ENCODE measurements around the gene LDLRAD4.

The LDLRAD4 gene

DNA sequence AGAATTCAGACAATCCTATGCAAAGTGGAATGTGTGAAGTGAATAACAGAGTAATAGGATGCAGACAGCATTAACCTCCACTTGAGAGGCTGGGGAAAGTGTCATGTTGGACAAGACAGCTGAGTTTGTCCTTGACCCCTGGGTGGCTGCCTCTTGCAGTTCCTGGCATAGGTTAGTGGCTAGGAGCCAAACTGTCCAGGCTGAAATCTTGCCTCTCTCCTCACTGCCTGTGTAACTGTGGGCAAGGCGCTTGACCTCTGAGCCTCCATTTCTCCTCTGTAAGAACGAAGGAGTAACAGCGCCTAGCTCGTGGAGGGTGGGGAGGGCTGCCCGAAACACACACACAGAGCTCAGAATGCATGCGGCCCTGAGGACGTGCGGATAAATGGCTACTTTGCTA is 34.8 kb upstream of the LDLRAD4 start:
- Histone ChIP-seq H3K9me3 (ENCODE audit: control insufficient read depth, low read length) (peaks cover 3% of the 10 kb centered on the region), H3K4me3 (ENCODE audit: low read length) (no peak overlapping the region), H3K36me3 (ENCODE audit: control insufficient read depth, insufficient read depth, low read length, severe bottlenecking) (no peaks in the 10 kb centered on the region), H3K9ac (ENCODE audit: low read length) (no peak overlapping the region), H3K27me3 (replicated peaks; ENCODE audit: control insufficient read depth, insufficient read depth, low read length) (peaks cover 44% of the 10 kb centered on the region), H3K4me1 (ENCODE audit: control insufficient read depth, insufficient read depth, low read length) (no peaks in the 10 kb centered on the region)
- no peak for DNase-seq (ENCODE audit: low read depth)

DNA sequence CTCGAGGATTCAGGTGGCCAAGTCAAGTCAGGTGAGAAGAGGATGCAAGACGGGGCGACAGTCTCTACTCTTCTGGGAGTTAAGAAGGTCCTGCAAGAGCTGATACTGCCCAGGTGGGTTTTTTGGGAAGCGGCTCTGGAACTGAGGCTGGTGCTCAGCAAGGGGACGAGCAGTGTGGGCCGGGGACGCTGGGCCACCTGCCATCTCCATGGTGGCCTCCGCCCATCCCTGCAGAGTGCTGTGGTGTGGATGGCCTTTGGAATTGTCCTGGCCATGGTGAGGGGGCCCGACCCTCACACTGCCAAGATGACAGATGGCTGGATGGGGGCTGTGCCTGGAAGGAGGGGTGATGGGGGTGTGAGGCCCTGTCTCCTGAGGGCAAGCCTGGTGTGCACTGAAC is 34.2 kb upstream of the LDLRAD4 start:
- Histone ChIP-seq H3K36me3 (ENCODE audit: control insufficient read depth, insufficient read depth, low read length, severe bottlenecking) (no peaks in the 10 kb centered on the region), H3K4me1 (ENCODE audit: control insufficient read depth, insufficient read depth, low read length) (no peaks in the 10 kb centered on the region), H3K9ac (ENCODE audit: low read length) (no peak overlapping the region), H3K27me3 (replicated peaks; ENCODE audit: control insufficient read depth, insufficient read depth, low read length) (peaks cover 41% of the 10 kb centered on the region), H3K4me3 (ENCODE audit: low read length) (no peak overlapping the region), H3K9me3 (ENCODE audit: control insufficient read depth, low read length) (peaks cover 3% of the 10 kb centered on the region)
- DNase-seq (ENCODE audit: low read depth), result no peak

DNA sequence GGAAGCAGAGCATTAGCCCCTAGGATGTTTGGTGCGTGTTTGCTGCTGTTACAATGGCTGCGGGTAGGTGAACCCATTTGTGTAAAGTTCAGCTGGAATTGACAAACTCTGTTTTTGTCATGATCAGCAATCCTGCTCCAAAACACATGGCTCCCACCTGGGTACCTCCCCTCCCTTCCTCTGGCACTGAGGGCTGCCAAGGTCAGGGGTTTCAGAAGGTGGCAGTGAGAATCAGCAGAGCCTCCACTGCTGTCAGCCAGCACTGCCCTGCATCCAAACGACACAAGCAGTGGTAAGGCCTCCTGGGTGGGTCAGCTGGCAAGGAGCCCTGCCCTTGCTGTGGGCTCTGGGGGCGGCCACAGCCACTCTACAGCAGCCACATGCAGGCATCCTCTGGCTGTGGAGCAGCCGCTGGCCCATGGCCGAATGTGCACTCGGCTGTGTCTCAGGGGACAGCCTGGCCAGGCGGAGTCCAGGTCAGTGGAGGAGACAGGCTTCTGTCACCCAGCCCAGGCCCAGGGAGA is 32.8 kb upstream of the LDLRAD4 start:
- H3K9ac ChIP-seq (ENCODE audit: low read length), result no peak overlapping the region
- peaks cover 2% of the 10 kb centered on the region for H3K9me3 ChIP-seq (ENCODE audit: control insufficient read depth, low read length)
- no peaks in the 10 kb centered on the region for H3K36me3 ChIP-seq (ENCODE audit: control insufficient read depth, insufficient read depth, low read length, severe bottlenecking)
- H3K4me3 ChIP-seq (ENCODE audit: low read length), result no peak overlapping the region
- no peak for DNase-seq (ENCODE audit: low read depth)
- H3K27me3 ChIP-seq (replicated peaks; ENCODE audit: control insufficient read depth, insufficient read depth, low read length), result peaks cover 34% of the 10 kb centered on the region
- H3K4me1 ChIP-seq (ENCODE audit: control insufficient read depth, insufficient read depth, low read length), result no peaks in the 10 kb centered on the region

DNA sequence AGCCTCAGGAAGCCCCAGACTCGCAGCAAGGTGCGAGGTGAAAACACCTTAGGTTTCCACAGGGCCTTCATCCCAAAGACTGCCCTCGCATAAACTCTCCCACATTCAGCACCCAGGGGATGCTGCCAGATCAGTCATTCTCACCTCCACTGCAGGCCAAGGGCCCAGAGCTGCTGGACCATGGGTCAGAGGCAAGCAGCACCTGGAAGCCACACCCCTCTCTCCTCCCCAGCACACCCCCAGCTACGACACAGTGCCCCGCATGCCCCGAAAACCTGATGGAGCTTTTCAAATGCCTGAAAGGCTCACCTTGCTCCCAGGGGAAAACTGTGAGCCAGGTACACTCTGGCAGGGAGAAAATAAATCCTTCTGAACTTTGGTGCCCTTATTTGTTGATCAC is 31.9 kb upstream of the LDLRAD4 start:
- no peak overlapping the region for H3K9ac ChIP-seq (ENCODE audit: low read length)
- H3K4me3 ChIP-seq (ENCODE audit: low read length), result no peak overlapping the region
- H3K27me3 ChIP-seq (replicated peaks; ENCODE audit: control insufficient read depth, insufficient read depth, low read length), result peaks cover 31% of the 10 kb centered on the region

DNA sequence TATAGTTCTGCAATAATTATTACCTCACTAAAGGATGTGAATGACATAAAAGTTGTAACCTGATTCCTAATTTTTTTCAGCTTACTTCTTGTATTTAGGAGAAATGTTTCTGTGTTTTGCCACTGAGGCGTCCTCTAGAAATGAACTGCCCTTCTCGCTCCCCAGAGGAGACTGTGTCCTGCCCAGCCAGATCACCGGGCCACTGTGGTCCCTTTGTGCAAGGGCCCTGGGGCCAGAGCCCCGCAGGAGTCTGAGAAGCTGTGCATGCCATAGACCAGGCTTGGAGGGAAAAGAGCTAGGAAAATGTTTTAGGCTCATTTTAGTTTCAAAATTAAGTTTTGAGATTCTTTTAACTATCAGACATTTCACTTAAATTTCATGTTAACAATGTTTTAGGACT is 31.1 kb upstream of the LDLRAD4 start:
- no peaks in the 10 kb centered on the region for H3K9me3 ChIP-seq (ENCODE audit: control insufficient read depth, low read length)
- H3K4me1 ChIP-seq (ENCODE audit: control insufficient read depth, insufficient read depth, low read length), result no peaks in the 10 kb centered on the region
- H3K36me3 ChIP-seq (ENCODE audit: control insufficient read depth, insufficient read depth, low read length, severe bottlenecking), result no peaks in the 10 kb centered on the region
- no peak overlapping the region for H3K4me3 ChIP-seq (ENCODE audit: low read length)
- no peak overlapping the region for H3K9ac ChIP-seq (ENCODE audit: low read length)
- H3K27me3 ChIP-seq (replicated peaks; ENCODE audit: control insufficient read depth, insufficient read depth, low read length), result peaks cover 24% of the 10 kb centered on the region
- no peak for DNase-seq (ENCODE audit: low read depth)

More for the DNA sequence above, 31.9 kb upstream of the LDLRAD4 start:
- no peaks in the 10 kb centered on the region for H3K4me1 ChIP-seq (ENCODE audit: control insufficient read depth, insufficient read depth, low read length)
- DNase-seq (ENCODE audit: low read depth), result no peak
- no peaks in the 10 kb centered on the region for H3K36me3 ChIP-seq (ENCODE audit: control insufficient read depth, insufficient read depth, low read length, severe bottlenecking)
- no peaks in the 10 kb centered on the region for H3K9me3 ChIP-seq (ENCODE audit: control insufficient read depth, low read length)

DNA sequence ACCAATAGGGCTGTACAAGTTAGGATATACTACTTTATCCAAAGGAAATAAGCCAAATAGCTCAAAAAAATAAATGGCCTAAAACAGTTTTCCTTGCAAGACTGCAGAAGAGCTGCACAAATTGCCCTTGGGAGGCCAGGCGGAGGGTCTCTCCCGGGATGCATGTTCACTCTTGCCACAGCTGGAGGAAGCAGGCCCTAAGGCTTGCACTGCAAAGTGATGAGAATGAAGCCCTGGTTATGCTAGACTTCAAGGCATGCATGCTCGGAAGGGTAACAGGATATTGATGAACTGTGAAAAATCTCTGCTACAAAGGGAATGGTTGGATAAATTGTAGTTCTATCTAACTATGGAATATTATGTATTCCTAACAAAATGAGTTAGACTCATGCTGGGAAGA is 27.5 kb upstream of the LDLRAD4 start:
- H3K9ac ChIP-seq (ENCODE audit: low read length), result no peak overlapping the region
- H3K4me1 ChIP-seq (ENCODE audit: control insufficient read depth, insufficient read depth, low read length), result no peaks in the 10 kb centered on the region
- no peak for DNase-seq (ENCODE audit: low read depth)
- H3K27me3 ChIP-seq (replicated peaks; ENCODE audit: control insufficient read depth, insufficient read depth, low read length), result peaks cover 14% of the 10 kb centered on the region
- H3K36me3 ChIP-seq (ENCODE audit: control insufficient read depth, insufficient read depth, low read length, severe bottlenecking), result no peaks in the 10 kb centered on the region
- H3K4me3 ChIP-seq (ENCODE audit: low read length), result no peak overlapping the region
- no peaks in the 10 kb centered on the region for H3K9me3 ChIP-seq (ENCODE audit: control insufficient read depth, low read length)

DNA sequence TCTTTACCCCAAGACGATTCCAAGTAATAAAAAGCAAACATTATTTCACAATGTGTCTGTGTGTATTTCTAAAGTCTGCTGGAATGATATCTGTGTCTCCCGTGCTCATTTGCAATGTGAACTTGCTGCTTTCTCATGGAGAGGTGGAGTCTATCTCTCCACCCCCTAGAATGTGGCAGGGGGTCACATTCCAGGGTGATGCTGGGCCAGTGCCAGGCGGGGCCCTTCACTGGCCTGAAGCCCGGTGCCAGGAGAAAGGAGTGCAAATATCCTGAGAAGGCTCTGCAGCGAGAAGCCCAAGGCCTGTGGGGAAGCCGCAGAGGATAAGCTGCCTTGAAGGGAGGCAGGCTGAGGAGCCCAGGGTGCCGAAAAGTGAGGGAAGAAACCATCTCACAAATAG is 26.8 kb upstream of the LDLRAD4 start:
- Histone ChIP-seq H3K27me3 (replicated peaks; ENCODE audit: control insufficient read depth, insufficient read depth, low read length) (peaks cover 14% of the 10 kb centered on the region), H3K36me3 (ENCODE audit: control insufficient read depth, insufficient read depth, low read length, severe bottlenecking) (no peaks in the 10 kb centered on the region), H3K4me1 (ENCODE audit: control insufficient read depth, insufficient read depth, low read length) (no peaks in the 10 kb centered on the region), H3K4me3 (ENCODE audit: low read length) (no peak overlapping the region), H3K9ac (ENCODE audit: low read length) (no peak overlapping the region), H3K9me3 (ENCODE audit: control insufficient read depth, low read length) (no peaks in the 10 kb centered on the region)
- DNase-seq (ENCODE audit: low read depth), result peak; percentile 5

DNA sequence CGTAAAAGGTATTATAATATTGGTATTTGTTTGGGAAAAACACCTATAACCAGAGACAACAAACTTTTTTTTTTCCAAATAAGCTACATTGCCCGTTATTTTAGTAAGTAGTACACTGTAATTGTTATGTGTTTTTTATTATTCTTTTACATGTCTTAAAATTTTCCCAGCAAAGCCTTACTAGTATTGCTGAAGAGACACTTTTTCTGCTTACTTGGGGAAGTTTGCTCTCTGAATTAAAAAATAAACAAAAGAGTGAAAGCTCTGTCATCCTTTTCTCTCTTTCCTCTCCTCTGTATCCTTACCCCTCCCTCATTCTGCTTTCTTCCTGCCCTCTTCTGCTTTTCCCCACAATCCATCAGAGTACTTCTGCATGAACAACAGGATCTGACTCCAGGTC is 25.6 kb upstream of the LDLRAD4 start:
- H3K9ac ChIP-seq (ENCODE audit: low read length), result no peak overlapping the region
- peaks cover 4% of the 10 kb centered on the region for H3K9me3 ChIP-seq (ENCODE audit: control insufficient read depth, low read length)
- H3K36me3 ChIP-seq (ENCODE audit: control insufficient read depth, insufficient read depth, low read length, severe bottlenecking), result no peaks in the 10 kb centered on the region
- peaks cover 12% of the 10 kb centered on the region for H3K27me3 ChIP-seq (replicated peaks; ENCODE audit: control insufficient read depth, insufficient read depth, low read length)
- DNase-seq (ENCODE audit: low read depth), result no peak
- no peaks in the 10 kb centered on the region for H3K4me1 ChIP-seq (ENCODE audit: control insufficient read depth, insufficient read depth, low read length)
- no peak overlapping the region for H3K4me3 ChIP-seq (ENCODE audit: low read length)

DNA sequence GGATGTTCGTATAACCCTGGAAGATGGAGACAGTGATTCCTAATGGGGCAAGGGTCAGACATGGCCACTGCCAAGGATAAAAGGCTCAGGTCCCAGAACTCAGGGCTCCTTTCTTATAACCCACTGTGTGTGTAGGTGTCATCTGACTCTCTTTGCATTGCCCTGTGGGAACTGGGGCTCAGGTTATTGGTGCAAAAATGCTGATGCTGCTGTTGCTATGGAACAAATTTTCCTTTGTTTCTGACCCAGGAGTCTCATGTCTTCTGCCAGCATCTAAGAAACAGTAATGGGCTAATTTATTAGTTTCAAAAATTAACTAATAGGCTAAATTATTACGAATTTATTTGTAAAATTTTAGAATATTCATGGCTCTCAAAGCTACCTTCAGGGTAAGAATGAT is 24.3 kb upstream of the LDLRAD4 start:
- Histone ChIP-seq H3K36me3 (ENCODE audit: control insufficient read depth, insufficient read depth, low read length, severe bottlenecking) (no peaks in the 10 kb centered on the region), H3K9me3 (ENCODE audit: control insufficient read depth, low read length) (peaks cover 11% of the 10 kb centered on the region), H3K4me3 (ENCODE audit: low read length) (no peak overlapping the region), H3K27me3 (replicated peaks; ENCODE audit: control insufficient read depth, insufficient read depth, low read length) (peaks cover 10% of the 10 kb centered on the region), H3K4me1 (ENCODE audit: control insufficient read depth, insufficient read depth, low read length) (no peaks in the 10 kb centered on the region), H3K9ac (ENCODE audit: low read length) (no peak overlapping the region)
- no peak for DNase-seq (ENCODE audit: low read depth)

DNA sequence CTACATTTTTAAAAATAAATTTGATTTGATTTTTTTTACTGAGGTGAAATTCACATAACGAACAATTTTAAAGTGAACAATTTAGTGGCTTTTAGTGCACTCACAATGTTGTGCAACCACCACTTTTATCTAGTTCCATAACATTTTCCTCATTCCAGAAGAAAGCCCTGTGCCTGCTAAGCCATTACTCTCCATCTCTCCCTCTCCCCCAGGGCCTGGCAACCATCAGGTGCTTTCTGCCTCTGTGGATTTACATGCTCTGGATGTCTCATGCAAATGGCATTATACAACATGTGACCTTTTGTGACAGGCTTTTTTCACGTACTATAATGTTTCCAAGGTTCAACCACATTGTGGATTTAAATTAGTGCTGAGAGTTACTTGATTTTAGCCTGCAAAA is 19.9 kb upstream of the LDLRAD4 start:
- Histone ChIP-seq H3K4me3 (ENCODE audit: low read length) (no peak overlapping the region), H3K36me3 (ENCODE audit: control insufficient read depth, insufficient read depth, low read length, severe bottlenecking) (no peaks in the 10 kb centered on the region), H3K9ac (ENCODE audit: low read length) (no peak overlapping the region), H3K9me3 (ENCODE audit: control insufficient read depth, low read length) (peaks cover 18% of the 10 kb centered on the region), H3K4me1 (ENCODE audit: control insufficient read depth, insufficient read depth, low read length) (no peaks in the 10 kb centered on the region), H3K27me3 (replicated peaks; ENCODE audit: control insufficient read depth, insufficient read depth, low read length) (peaks cover 6% of the 10 kb centered on the region)
- DNase-seq (ENCODE audit: low read depth), result no peak

DNA sequence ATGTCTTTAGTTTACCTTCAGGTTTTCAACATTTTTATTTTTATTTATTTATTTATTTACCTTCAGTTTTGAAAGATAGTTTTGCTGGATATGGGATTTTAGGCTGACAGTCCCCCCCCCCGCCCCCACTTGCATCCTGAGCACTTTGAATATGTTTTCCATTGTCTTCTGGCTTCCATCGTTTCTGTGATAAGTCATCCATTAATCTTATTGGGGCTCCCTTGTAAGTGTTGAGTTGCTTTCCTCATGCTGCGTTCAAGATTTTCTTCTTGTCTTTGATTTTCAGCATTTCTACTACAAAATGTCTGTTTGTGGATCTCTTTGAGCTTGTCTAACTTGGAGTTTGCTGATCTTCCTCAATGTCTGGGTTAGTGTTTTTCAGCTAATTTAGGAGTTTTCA is 19.4 kb upstream of the LDLRAD4 start:
- H3K27me3 ChIP-seq (replicated peaks; ENCODE audit: control insufficient read depth, insufficient read depth, low read length), result peaks cover 6% of the 10 kb centered on the region
- H3K4me3 ChIP-seq (ENCODE audit: low read length), result no peak overlapping the region
- H3K9ac ChIP-seq (ENCODE audit: low read length), result no peak overlapping the region
- no peaks in the 10 kb centered on the region for H3K36me3 ChIP-seq (ENCODE audit: control insufficient read depth, insufficient read depth, low read length, severe bottlenecking)
- DNase-seq (ENCODE audit: low read depth), result no peak
- no peaks in the 10 kb centered on the region for H3K4me1 ChIP-seq (ENCODE audit: control insufficient read depth, insufficient read depth, low read length)
- peaks cover 18% of the 10 kb centered on the region for H3K9me3 ChIP-seq (ENCODE audit: control insufficient read depth, low read length)

DNA sequence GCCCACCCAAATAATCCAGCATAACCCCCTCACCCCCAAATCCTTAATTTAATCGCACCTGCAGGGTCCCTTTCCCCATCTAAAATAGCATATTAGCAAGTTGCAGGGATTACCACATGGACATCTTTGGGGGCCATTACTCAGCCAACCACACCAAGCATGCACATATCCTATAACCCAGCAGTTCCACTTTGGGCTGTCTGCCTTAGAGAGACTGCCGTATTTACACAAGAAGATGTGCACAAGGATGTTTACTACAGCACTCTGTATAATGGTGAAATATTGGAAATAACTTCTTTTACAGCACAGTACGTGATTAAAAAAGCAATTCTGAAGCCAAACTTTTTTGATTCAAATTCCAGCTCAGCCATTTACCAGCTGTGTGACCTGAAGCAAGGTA is 17.3 kb upstream of the LDLRAD4 start:
- Histone ChIP-seq H3K9me3 (ENCODE audit: control insufficient read depth, low read length) (peaks cover 18% of the 10 kb centered on the region), H3K27me3 (replicated peaks; ENCODE audit: control insufficient read depth, insufficient read depth, low read length) (peaks cover 6% of the 10 kb centered on the region), H3K4me1 (ENCODE audit: control insufficient read depth, insufficient read depth, low read length) (no peaks in the 10 kb centered on the region), H3K9ac (ENCODE audit: low read length) (no peak overlapping the region), H3K36me3 (ENCODE audit: control insufficient read depth, insufficient read depth, low read length, severe bottlenecking) (no peaks in the 10 kb centered on the region), H3K4me3 (ENCODE audit: low read length) (no peak overlapping the region)
- no peak for DNase-seq (ENCODE audit: low read depth)

Data from adipocyte (in vitro differentiated cells).